SH-SY5Y (cell line): ENCODE data around the gene TSC22D1.

Experiments
- GATA2 ChIP-seq: IDR thresholded peaks from 2 replicates; pipeline ENCODE4 v1.6.1; 2011; ENCODE audit warnings: mild to moderate bottlenecking, low read depth, low read length
- GATA3 ChIP-seq: IDR thresholded peaks from 2 replicates; pipeline ENCODE4 v1.6.1; 2011; ENCODE audit warnings: low read depth, mild to moderate bottlenecking, low read length, moderate library complexity

DNA sequence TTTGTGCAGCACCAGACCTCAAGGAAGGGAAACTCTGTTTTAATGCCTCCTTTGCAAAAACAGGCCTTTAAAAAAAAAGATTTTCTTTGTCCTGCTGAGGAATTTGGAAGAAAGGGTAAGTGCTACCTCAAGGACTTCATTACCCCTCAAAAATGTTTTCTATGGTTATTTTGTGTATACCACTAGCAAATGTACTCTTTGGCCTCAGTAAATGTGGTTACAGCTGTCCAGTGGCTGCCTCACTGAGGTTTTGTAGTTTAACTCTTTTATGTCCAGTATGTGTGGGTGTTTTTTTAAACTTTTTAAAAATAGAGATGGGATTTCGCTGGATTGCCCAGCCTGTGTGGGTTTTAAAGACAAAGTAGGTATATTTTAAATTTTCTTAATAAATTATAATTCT, 42.2 kb upstream of the TSC22D1 start:
- TF ChIP-seq GATA2, result no peak
- no peak for TF ChIP-seq GATA3
